CMK (cell line): ENCODE measurements around the gene KIF15.

Source experiments
- DNase-seq: peaks from one replicate; pipeline ENCODE4 v3.0.0-alpha.2; 2010; ENCODE audit warnings: low read depth

The KIF15 gene

DNA sequence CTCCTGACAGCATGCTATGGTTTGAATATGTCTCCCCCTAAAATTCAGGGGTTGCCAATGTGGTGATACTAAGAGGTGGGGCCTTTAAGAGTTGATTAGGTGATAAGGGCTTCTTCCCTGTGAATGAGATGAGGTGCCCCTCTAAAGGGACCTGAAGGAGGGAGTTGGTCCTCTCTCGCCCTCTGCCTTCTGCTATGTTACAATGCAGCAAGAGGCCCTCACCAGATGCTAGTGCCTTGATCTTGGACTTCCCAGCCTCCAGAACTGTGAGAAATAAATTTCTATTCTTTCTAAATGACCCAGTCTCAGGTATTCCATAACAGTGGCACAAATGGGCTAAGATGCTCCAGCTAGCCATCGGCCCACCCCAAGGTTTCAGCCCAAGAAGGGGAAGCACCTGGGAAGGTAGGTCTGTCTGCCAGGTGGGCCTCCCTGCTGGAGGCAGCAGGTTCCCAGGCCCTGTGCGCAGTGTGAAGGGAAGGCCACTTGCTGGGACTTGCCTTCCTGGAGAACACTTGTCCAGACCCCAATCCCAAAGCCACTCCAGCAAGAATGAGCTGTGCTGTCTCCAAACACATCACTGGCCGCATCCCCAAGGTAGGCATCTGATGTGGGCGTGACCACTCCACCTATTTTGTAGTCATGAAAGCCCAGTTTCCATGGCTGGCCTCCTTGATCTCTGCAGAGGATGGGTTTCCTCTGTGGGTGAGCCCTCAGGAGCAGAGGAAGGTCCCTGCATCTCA, 121.8 kb downstream of the KIF15 start:
- no peak for DNase-seq

DNA sequence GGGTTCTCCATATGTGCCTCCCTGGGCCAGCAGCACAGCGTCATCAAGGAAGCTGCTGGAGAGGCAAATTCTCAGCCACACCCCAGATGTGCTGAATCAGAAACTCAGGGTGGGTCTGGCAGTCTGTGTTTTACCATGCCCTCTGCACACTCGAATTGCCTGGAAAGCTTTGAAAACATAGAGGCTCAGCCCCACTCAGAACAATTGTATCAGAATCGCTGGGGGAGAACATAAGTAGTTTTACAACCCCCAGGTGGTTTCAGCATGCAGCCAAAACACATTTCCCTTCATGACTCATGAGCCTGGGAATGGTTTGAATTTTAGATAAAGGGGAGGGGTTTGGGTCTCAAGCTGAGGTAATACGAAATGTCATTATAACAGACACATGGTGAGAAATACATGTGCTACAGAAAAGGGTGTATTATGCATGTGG, 122.4 kb downstream of the KIF15 start:
- DNase-seq = no peak

DNA sequence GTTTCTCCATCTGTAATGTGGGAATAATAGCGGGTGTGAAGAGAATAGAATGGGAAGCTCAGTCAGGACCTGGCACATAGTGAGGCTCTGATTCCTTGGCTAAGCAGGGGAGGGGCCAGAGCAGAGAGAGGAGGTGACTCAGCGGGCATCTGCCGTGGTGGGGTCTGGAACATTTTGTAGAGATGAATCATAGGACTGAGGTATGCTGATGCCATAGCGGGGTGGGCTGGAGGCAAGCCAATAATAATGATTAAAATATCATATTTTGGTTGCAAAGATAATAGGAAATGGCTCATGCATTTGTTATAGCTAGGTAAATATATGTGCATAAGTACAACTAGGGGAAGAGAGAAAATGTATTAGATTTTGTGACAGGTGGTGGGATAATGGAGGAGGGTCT, 124.0 kb downstream of the KIF15 start:
- no peak for DNase-seq

DNA sequence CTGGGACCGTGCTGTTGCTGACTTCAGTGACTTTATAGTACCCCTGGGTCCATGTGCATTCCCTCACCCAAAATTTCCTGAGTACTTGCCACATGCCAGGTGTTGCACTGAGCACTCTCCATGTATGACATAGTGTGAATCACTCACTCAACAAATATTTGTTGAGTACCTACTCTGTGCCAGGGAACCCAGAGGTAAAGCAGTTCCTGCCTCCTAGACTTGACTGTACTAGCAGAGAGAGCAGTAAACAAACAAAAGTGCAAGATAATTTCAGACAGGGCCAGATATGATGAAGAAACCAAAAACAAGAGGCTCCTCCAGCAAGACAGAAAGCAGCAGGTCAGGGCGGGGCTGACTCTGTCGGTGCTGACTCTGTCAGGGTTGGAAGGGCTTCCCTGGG, 125.0 kb downstream of the KIF15 start:
- no peak for DNase-seq

DNA sequence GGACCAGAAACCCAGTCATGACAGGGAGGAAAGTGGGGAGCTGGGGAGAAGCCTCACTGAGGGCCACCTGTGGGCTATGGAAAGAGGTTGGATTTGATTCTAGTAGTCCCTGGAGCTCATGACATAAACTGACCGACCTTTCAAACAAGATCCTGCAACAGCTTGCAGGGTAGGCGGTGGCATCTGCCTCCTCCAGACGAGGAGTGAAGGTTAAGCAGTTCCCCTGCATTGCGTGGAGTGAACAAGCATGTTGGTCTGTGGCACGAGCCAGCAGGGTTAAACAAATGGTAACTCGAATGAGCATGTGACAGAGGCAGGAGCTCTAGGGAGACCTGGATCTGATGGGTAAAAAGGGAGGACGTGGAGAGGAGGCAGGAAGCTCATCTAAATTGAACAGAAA, 125.5 kb downstream of the KIF15 start:
- no peak for DNase-seq

DNA sequence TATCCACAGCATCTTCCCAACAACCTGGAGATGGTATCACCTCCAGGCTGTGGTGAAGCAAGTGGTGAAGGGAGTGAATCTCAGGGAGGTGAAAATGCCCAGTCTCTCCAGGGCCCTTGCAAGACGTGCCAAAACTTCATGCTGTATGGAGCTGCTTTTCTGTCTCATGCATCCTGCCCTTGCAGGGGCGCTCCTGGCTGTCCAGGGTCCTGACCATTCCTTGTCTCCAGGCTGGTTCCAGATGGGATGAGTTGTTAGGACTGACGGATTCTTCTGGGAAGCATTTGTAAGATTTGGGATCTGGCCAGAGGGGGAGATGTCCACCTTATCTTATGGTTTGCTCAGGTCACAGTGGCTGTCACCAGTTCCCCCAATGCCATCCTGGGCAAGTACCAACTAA, 128.7 kb downstream of the KIF15 start:
- no peak for DNase-seq

DNA sequence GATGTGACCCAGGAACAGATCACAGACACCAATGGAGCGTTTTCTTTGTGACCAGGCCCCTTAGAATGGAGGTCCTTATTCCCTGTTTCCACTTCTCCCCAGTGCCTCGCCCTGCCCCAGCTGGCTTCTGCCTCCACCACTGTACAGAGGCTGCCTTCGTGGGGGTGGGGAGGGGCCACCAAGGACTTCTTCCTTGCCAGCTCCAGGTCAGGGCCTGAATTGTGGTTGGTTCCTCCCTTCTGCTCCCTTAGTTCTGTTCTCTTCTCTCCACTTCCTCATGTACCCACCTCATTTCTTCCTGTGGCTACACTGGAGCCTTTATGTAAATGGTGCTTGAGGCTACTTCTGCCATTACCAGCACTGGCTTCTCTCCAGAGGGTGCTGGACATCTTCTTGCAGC, 129.3 kb downstream of the KIF15 start:
- no peak for DNase-seq

DNA sequence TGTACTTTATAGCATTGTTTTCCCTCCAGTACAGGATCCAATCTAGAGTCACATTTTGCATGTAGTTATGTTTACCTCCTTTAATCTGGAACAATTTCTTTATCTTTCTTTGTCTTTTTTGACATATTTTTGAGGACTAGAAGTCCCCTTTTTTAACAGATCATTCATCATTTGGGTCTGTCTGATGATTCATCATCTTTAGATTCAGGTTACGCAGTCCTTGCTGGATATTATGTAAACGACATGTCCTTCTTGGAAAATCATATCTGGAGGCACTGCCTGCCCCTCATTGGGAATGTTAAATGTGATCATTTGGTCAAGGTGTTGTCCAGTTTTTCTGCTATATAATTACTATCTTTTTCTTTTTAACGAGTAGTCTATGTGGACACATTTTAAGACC, 131.1 kb downstream of the KIF15 start:
- DNase-seq = no peak

DNA sequence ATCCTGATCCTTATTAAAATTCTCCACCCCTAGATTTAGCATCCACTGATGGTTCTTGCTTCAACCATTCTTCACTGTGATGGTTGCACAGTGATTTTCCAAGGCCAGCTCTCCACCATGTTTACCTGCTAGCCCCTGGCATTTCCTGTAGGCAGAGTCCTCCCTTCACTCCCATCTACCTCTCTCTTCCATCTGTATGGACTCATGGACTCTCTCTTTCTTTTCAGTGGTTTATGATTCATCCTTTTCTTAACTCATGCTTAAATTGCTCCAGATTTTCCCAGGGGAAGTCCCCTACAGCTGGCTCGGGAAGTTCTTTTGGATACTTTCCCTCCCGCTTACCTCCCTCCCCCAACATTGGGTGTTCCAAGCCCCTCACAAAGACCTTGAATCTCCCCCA, 131.5 kb downstream of the KIF15 start:
- no peak for DNase-seq

DNA sequence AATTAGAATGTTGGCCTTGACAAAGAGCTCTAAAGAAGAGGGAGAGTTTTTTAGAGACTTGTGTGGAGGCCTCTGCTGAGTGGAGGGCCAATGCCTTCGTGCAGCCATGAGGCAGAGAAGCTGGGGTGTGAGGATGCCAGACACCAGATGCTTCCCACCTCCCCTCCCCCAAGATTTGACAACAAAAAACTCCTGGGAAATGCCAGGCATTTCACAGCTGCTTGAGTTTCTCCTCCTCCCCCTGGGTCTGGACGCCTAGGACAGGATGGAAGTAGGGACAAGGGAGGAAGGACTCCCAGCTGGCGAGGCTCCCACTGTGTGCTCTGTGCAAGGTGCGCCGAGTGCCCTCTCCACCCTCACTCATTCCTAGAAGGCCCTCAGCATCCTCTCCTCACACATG, 132.9 kb downstream of the KIF15 start:
- DNase-seq = no peak

DNA sequence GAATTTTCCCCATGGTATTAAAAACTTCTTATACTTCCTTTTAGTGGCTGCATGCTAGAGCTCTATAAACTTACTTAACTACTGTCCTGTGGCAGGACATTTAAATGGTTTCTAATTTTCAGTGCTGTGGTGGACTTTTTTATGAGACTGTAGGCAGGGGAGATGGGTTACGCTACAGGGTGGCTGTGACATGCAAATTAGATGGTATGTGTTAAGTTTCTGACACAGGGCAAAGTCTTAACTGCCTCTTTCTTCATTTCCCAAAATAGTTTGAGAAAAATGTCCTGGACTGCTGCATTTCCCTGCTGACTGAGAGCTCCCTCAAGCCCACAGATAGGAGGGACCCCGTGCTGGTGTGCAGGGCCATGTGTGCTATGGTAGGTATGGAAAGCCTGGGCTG, 134.8 kb downstream of the KIF15 start:
- DNase-seq = no peak

DNA sequence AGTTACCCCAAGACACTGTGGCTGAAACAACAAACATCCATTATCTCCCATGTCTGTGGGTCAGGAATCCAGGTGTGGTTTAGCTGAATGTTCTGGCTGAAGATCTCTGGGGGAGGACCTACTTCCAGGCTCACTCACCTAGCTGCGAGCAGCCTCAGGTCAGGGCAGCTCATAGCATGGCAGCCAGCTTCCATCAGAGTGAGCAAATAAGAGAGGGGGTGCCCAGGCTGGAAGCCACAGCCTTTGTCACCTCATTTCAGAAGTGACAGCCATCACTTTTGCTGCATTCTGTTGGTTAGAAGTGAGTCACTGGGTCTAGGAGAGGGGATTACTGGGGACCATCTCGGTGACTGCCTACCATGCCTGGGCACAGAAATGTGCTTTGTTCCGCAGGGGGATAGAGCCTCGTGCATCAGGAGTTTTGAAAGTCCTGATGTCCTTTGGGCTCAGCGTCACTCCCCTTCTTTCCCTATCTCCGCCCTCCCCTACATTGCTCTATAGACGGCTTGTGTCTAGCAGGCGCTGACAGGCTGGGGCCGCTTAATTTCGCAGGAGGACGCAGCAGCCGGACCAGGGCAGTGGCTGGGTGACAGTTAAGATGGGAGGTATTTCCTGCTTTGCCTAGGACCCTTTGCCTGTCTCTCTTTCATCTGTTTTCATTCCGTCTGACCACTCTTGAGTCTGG, 138.2 kb downstream of the KIF15 start:
- no peak for DNase-seq

DNA sequence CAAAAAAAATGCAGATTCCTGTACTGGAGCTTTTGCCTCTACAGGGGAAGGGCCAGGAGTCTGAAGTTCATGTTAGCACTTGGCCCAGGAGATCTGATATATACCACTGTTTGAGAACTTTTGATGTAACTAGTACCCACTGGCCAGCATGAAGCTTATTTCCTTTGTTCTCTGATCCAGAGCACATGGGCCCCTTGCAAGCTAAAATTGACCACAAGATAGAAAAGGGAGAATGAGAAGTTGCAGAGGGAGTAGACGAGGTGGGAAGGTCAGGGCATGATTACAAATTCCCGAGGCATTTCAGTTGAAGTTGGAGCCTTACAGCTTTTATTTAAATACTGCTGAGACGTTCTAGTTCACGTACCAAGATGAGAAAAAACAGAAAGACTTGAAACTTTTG, 141.0 kb downstream of the KIF15 start:
- no peak for DNase-seq
